ENCODE results near the gene CREB3L4. TPM values are rescaled to one million over a fixed set of nuclear protein-coding genes. Genes with fewer than 3 reads are reported as not detected.

CREB3L4 gene
- total and polyA plus RNA-seq, 2 of the 13 experiments (the other 11 are each of a cell fraction or from before 2014, with no cell fraction given), result 9.9 to 18.7 TPM

GRCh38 chr1:153967107-153967999 is at the start of gene CREB3L4 (continued):
- no peak for TF ChIP-seq KIAA2018 (CRISPR knock-in tag; IDR thresholded peaks at IDR 0.05; ENCODE audit: borderline replicate concordance)
- TF ChIP-seq MYC (CRISPR knock-in tag; IDR thresholded peaks at IDR 0.05; ENCODE audit: borderline replicate concordance), result peak; percentile 74
- no peak for TF ChIP-seq ZMAT5 (CRISPR knock-in tag; IDR thresholded peaks at IDR 0.05; ENCODE audit: borderline replicate concordance, low read depth)
- TF ChIP-seq NFE2L2 (IDR thresholded peaks at IDR 0.05; ENCODE audit: low read length), result no peak
- TF ChIP-seq ZNF513 (CRISPR knock-in tag; conservative IDR thresholded peaks at IDR 0.05), result no peak
- no peak; the same call in 1 of the 2 replicates for TF ChIP-seq ZNF609 (CRISPR knock-in tag; IDR thresholded peaks at IDR 0.05; ENCODE audit: borderline replicate concordance)
- 0 out of 2 replicates have a peak, but pooled peaks have one; percentile 13 for TF ChIP-seq ZNF333 (CRISPR knock-in tag; IDR thresholded peaks at IDR 0.05; ENCODE audit: borderline replicate concordance)
- TF ChIP-seq TOPORS (CRISPR knock-in tag; IDR thresholded peaks at IDR 0.05), result peak; percentile 69

Measured in HepG2 (cell line).